GM21529 (cell line): ENCODE results near the gene PLPPR3.

Experiments used
- ATAC-seq: cut with Tn5 transposase; IDR thresholded peaks from one replicate; pipeline ENCODE4 v1.9.1; 2021; ENCODE audit not compliant: unreplicated experiment

PLPPR3 gene

DNA sequence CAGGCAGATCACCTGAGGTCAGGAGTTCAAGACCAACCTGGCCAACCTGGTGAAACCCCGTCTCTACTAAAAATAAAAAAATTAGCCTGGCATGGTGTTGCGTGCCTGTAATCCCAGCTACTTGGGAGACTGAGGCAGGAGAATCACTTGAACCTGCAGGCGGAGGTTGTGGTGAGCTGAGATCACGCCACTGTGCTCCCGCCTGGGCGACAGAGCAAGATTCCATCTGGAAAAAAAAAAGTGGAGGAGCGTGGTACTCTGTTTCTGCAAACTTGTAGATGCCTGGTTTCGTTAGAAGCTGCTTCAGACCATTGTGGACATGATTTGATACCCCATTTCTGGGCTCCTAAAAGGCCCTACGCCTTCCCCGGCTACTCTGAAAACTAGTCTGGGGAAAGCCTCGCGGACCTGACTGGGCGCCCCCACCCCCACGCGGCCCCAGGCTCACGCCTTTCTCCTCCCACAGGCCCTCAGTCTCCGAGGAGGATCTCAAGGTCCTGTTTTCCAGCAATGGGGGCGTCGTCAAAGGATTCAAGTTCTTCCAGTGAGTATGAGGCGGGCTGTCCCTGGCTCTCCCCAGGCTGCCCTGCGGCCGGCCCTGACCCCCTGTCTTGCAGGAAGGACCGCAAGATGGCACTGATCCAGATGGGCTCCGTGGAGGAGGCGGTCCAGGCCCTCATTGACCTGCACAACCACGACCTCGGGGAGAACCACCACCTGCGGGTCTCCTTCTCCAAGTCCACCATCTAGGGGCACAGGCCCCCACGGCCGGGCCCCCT, 11.5 kb downstream of the PLPPR3 start:
- no peak for ATAC-seq

DNA sequence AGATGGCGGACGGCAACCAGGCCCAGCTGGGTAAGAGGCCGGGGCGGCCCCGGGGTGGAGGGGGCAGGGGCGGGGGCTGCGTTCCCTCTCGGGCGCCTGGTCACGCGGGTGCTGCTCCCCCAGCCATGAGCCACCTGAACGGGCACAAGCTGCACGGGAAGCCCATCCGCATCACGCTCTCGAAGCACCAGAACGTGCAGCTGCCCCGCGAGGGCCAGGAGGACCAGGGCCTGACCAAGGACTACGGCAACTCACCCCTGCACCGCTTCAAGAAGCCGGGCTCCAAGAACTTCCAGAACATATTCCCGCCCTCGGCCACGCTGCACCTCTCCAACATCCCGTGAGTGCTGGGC, 13.4 kb downstream of the PLPPR3 start:
- ATAC-seq, result no peak

DNA sequence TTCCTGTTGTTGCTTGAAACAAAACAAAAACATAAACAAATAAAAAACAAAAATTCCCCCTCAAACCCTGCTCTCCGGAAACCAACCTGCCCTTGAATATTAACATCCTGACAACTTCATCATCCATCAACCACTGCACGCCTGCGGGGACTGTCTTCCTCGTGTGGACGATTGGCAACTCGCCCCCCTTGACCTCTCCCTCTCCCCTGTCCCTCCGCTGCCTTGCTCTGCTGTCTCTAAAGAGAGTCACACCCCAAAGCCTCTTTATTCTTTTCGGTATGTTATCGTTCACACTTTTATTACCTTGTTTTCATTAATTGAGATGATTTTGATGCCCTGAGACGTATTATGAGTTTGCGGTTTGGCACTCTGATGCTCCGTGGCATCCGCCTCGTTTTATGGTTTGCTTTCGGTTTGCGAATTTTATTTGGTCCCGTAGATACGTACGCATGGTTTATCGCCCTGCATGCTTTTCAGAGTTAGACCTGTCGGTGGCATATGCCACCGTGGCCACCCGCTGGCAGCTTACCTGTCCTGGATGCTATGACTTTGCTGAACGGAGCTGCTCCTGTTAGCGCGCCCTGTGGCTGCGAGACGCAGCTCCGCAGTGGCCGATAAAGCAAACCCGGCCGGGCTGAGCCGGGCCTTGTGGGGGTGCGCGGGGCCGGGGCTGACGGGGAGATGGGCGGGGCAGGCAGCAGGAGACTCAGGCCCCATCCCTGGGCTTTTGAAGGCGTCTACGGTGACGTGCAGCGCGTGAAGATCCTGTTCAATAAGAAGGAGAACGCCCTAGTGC, 13.9 kb downstream of the PLPPR3 start:
- ATAC-seq, result no peak

DNA sequence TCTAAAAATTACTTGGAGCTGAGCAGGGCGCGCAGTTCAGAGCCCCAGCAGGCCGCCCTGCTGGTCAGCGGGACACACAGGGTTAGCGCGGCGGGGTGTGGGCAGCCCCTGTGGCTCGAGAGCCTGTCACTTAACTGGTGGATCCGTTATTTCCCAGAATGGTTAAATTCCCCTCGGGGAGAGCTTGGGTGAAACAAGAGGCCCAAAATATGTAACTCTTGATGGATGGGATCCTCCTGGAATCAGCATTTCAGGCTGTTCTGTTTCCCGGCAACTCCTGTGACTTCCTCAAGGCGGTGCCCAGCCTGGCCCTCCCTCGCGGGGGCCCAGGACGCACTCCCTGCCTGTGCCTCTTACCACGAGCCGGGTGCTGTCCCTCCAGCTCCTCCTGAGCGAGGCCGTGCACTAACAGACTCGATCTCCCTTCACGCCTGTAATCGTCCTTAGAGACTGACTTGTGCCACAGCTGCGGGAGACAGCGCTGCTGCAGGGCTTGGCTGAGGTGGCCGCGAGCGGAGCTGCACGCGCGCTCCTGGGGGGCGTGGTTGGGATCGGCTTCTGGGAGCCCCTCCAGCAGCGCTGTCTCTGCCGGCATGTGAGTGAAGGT, 14.8 kb downstream of the PLPPR3 start:
- ATAC-seq, result no peak

DNA sequence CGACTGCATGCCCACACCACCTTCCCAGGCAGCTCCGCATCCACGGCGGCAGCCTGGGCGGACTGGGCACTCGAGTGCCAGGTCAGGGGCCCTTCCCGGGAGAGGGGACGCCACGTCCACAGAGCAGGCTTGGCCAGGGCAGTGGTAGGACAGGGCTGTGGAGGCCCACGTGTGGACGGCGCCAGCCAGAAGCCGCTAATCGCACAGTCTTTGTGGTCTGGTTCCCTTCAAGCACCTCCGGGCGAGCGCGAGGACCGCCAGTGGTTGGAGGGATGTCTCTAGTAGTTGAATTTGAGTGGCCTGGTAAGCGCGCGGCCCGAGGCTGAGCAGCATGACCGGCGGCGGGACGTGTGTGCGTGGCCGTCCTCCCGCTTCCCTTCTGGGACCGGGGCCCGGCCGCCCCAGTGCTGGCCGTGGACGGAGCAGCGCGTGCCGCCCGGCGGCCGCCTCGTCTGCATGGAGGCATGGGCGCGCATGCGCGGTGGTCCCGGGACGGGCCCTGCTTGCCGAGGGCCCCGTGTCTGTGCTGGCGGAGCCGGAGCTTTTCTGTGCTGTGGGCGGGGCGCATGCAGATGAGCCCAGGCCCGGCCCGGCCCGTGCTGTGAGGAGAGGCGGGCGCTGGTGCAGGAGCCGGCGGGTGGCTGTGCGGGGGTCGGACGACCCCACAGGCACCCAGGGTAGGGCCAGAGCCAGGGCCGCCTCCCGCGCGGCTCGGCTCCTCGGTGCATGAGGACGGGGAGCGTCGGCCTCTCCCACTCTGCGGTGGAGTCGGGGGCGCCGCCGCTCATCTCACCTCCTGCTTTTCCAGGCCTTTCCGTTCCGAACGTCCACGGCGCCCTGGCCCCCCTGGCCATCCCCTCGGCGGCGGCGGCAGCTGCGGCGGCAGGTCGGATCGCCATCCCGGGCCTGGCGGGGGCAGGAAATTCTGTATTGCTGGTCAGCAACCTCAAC, 15.9 kb downstream of the PLPPR3 start:
- no peak for ATAC-seq

GRCh38 chr19:805166-805551, 16.6 kb downstream of the PLPPR3 start:
- ATAC-seq, result no peak

GRCh38 chr19:804419-805165, 17.2 kb downstream of the PLPPR3 start:
- ATAC-seq, result no peak

GRCh38 chr19:803686-804418, 17.9 kb downstream of the PLPPR3 start:
- no peak for ATAC-seq

- no peak for ATAC-seq
Observed at GRCh38 chr19:803099-803561, 18.6 kb downstream of the PLPPR3 start.

GRCh38 chr19:802498-803098, 19.2 kb downstream of the PLPPR3 start:
- no peak for ATAC-seq

GRCh38 chr19:801861-802497, 19.8 kb downstream of the PLPPR3 start:
- no peak for ATAC-seq

- no peak for ATAC-seq
Observed at GRCh38 chr19:801030-801860, 20.5 kb downstream of the PLPPR3 start.

GRCh38 chr19:800360-801029, 21.3 kb downstream of the PLPPR3 start:
- ATAC-seq, result no peak

GRCh38 chr19:799076-799881, 22.5 kb downstream of the PLPPR3 start:
- ATAC-seq, result no peak

GRCh38 chr19:798415-799075, 23.2 kb downstream of the PLPPR3 start:
- no peak for ATAC-seq
